ENCODE results near the gene MYO1B.

- TF ChIP-seq CTCF (IDR thresholded peaks at IDR 0.05; ENCODE audit: insufficient read depth, low read length, poor library complexity, severe bottlenecking) (no peak), EZH2phosphoT487 (conservative IDR thresholded peaks at IDR 0.05; ENCODE audit: low read length) (no peak)
Measured at GRCh38 chr2:191228861-191229260, 16.3 kb upstream of the MYO1B start.

All from SU-DHL-6 (cell line).